Stimulated activated CD8-positive, alpha-beta memory T cell treated with anti-CD3 and anti-CD28 coated beads, Interleukin-12 subunit alpha, Interleukin-12 subunit beta, amount 100 ng/mL, for 1 hour (primary cell): ENCODE results near the gene GOLGA2.
"Not testable (repeated sequence)": the region's sequence is repeated elsewhere in the genome, so short reads cannot be mapped to it uniquely, and the experiment has no call there.

Source experiments
- DNase-seq: peaks from one replicate; pipeline ENCODE4 v3.0.0-alpha.2; 2020; ENCODE audit warnings: low read depth

Gene GOLGA2

DNA sequence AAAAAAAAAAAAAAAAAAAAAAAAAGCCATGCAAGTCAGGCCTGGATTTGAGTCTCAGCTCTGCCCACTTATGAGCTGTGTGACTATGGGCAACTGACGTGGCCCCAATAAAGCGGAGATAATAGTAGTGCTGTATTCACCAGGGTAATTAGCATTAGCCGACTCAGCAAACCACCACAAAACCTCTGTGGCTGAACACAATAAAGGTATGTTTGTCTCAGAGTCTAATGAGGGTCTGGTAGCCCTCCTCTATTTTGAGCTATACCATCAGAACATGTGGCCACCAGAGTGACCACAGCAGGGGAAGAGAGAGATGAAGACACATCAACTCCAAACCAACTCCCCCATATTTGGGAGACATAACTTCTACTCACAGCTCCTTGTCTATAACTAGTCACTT is 16.2 kb upstream of the GOLGA2 start:
- no peak for DNase-seq

DNA sequence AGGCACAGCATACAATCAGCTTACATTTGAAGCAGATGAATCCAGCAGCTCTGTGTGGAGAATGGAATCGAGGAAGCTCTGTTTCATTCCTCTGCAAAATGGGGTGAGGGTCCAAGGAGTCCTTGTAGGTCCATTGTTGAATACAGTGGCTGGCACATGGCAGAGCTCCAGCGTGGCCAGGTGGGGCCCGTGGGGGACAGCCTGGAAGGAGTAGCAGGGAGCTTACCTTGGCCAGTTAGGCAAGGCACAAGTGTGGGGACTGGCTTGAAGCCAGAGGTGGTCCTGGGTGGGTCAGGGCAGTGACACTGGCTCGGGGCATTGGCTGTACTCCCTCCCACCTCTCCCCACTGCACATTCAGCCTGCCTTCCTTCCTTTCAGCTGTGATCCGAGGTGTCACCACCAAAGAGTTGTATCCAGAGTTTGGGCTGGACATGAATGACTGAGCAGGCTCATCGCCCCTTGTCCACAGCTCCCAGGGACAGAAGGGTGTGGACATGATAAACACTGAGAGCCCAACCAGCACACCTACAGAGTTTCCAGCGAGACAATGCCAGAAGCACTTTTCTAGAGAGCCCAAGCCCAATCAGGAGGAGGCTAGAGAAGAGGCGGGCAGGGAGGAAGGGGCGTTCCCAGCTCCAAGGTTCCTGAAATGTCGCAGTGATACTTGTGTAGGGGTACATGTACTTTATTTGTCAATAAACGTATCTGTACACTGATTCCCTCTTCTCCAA is 12.6 kb upstream of the GOLGA2 start:
- no peak for DNase-seq

DNA sequence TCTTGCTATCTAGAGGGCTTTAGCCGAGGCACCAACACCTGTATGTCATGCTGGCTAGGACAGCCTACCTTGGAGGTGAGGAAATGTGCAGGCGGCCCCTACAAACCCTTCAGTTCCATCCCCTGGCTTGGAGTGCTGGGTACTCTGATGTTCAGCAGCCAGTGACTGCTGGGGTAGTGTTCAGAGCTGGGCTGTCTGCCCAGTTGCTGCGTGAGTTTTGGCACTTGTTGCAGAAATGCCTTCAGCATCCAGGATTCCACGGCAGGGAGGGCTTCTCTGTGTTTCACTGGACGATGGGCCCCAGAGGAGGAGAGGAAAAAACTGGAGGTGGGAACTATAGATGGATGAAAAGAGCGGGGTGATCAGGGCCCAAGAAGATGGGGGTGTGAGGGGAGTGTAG is 10.6 kb upstream of the GOLGA2 start:
- no peak for DNase-seq

DNA sequence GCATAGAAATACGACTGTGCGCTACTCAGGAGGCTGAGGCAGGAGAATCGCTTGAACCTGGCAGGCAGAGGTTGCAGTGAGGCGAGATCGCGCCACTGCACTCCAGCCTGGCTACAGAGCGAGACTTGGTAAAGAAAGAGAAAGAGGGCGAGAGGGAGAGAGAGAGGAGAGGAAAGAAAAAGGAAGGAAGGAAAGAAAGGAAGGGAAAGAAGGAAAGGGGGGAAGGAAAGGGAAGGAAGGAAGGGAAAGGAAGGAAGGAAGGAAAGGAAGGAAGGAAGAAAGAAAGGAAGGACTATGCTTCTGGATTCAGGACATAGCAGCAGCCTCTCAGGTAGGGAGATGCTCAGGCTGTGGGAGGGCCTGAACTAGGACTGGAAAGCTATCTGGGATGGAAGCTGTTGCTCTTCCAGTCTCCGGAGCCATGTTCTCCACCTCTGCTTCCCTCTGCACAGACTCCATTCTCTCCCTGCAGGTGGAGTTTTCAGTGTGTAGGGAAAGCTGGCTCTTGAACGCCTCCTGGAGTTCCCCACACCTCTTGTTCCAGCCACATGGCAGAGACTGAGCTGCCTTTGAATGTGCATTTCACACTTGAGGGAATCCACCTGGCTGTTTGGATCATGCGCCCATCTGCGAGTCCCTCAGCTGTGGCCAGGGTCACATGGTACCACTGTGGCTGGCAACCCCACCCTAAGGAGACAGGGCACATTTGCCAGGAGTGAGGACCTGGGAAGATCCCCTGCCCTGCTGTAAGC is 9.4 kb upstream of the GOLGA2 start:
- no peak for DNase-seq

DNA sequence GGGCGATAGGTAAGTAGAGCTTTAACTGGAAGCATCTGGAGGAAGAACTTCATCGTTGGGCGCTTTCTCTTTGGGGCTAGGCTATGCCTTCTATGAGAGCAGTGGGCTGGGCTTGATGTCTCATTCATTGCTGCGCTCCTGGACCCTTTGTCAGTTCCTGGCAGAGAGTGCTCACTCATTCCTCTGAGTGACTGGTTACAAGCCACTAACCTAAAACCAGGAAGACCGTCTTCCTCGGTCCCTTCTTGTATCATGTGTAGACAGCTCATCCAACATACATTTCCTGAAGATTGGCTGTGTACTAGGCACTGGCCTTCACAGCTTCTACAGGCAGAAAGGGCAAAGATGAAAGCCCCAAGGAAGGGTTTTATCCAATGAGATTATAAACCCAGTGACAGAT is 6.7 kb upstream of the GOLGA2 start:
- DNase-seq: no peak

DNA sequence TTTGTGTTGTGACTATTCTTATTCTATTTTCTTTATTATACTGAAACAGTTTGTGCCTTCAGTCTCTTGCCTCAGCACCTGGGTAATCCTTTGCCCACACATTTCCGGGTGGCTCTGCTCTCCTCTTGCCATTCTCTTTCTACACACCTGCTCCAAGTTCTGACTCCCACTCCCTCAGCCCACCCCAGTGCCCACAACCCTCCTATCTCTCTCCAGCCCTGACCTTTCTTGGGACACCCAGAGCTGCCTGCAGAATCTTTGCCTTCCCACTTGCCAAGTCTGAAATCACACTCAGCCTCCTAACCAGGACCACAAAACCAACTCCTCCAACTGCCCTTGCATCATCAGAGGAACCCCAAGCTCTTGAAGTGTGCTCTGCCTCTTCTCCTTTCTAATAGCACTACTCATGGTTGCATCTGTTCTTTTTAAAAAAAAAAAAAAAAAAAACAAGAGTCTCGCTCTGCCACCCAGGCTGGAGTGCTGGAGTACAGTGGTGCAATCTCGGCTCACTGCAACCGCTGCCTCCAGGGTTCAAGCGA is 4.3 kb upstream of the GOLGA2 start:
- no peak for DNase-seq

DNA sequence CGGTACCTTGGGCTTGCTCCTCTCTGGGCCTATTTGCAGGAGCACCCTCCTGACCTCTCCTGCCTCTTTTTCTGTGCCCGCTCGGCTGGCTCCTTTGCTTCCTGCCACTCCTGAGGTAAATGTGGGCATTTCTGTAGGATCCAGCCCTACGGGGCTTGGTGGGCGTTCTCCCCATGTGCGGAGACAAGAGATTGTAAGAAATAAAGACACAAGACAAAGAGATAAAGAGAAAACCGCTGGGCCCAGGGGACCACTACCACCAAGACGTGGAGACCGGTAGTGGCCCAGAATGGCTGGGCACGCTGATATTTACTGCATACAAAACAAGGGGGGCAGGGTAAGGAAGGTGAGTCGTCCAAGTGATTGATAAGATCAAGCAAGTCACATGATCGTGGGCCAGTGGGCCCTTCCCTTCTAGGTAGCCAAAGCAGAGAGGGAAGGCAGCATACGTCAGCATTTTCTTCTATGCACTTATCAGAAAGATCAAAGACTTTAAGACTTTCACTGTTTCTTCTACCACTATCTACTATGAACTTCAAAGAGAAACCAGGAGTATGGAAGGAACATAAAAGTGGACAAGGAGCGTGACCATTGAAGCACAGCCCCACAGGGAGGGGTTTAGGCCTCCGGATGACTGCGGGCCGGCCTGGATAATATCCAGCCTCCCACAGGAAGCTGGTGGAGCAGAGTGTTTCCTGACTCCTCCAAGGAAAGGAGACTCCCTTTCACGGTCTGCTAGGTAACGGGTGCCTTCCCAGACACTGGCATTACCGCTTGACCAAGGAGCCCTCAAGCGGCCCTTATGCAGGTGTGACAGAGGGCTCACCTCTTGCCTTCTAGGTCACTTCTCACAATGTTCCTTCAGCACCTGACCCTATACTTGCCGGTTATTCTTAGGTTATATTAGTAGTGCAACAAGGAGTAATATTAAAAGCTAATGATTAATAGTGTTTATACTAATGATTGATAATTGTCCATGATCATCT is 3.6 kb upstream of the GOLGA2 start:
- DNase-seq: not testable (repeated sequence)

DNA sequence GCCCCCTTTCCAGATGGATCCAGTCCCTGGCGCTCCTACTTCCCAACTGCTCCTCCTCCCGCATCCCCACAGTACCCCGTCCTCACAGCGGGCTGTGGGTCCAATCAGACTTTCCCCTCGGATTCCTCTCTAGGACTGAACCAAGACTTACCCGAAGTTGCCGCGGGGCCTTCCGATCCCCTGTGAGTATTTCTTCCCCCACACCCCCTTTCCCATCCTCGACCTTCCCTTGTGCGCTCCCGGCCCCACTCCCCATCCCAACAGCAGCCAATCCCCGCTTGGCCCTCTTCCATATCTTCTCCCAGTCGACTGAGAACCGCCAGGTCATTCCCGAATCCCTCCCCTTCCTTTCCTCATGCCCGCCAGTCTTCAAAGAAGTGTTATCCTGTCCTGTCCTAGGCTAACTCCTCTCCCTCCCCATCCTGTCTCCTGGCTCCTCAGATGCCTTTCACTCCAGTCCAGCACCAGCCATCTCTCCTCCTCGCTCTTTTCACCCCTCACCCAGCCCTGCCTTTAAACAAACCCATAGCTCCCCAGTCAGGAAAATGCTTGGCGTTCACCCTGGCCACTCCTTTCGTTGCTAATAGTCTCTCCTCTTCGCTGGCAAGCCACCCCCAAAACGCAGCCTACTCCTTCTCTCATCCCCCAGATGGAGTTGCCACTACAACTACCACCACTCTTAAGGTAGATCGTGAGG is 915 bp upstream of the GOLGA2 start:
- DNase-seq: no peak

DNA sequence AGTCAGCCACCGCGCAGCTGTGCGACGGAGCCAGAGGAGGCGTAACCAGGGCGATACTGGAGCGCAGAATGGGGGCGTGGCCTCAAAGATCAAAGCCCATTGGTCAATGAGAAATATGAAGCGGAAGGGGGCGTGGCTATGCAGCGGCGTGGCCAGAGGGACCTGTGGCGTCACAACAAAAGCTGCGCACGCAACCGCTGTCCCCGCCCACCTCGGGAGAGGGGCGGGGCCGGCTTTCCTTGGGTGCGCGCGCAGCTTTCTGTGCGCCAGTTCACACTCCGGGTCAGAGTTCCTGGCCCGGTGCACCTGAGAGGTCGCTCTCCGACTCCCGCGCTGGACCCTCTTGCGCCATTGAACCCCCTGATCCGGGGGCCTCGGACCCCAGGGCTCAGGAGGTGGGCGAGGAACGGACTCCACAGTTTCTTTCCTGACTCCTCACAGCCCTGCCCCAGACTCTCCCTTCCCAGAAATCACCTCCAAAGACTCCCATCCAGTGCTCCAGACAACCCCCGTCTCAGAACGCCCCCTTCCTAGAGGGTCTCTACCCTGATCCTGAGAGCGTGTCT is 284 bp upstream of the GOLGA2 start, which contains the start of gene SWI5:
TSS of gene SWI5 (plus strand) at position 269 of the 566 bp plus-strand sequence.
- DNase-seq: peak; percentile 100

DNA sequence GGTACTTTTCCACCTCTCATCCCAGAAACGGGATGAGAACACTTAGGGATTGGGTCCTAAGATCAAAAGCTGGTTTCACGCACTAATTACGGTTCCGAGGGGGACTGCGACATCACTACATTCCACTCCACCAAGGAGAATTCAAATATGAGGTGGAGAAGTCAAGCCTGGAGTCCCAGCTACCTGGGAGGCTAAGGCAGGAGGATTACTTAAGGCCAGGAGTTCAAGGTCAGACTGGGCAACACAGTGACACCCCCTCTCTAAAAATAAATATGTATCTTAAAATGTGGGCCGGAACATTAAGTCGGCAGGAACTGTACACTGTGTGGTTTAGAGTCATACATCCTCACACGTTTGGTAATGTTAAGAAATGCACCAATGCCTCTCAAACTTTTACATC is 1.6 kb downstream of the GOLGA2 start:
- DNase-seq: no peak

DNA sequence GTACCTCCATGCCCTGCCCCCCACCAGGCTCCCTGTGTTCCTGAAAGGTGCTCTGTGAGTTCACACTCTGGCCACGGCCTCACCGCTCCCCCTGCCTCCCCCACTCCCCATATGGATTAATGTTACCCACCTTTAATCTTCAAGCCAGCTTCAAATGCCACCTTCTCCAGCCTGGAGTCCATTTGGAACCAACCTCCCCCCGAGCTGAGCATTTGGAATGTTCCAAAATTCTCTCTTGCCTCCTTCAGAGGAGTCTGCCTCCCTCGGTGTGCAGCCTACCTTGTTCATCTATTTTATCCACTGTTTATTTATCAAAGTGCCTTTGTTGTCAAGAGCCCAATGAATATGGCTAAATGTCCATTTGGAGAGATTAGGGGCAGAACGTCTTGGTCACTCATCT is 4.3 kb downstream of the GOLGA2 start:
- no peak for DNase-seq

DNA sequence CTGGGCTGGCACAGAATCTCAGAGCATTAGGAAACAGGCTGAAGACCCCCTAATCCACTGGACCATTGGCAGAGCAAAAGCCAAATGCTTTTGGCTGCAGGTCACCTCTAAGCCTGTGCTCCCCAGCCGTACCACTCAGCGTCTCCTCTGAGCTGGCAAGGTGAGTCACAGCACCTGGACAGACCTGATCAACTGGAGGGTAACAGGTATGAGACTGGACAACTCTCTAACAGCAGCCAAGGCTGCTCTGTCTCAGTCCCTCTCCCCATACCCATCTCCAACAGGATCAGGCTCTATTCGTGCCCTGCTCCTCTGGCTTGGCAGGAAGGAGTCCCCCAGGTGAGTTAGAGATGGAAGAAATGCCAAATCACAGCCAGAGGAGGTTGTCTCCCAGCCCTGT is 4.7 kb downstream of the GOLGA2 start:
- DNase-seq: no peak

DNA sequence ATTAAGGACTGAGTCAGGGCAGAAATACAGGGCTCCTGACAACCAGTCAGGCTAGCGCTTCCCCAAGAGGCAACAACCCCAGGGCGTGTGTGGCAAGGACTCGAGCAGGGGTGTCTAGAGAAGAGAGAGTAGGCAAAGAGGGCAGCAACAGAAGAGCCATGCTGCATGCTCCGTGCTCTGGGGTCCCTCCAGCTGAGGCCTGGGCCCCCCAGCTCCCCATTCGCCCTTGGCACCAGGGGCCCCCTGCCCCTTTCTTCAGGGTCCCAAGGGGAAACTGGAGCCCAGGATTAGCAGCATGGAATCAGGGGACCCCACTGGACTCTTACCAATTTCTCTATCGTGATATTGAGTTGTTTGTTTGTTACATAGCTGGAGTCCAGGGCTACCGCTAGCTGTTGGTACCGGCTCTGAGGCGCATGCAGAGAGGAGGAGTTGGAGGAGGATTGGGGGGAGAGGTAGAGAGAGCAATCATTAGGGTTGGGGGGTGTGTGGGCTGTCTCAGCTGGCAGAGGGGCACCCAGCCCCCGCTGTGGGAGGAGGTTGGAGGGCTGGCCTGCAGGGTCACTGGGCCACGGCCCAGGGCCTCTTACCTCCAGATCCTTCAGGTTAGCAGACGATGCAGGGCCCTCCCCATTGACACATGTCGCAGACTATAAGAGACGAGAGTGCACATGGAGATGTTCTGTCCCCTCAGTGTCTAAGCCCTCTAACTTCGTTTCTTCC is 8.8 kb downstream of the GOLGA2 start:
- DNase-seq: no peak

DNA sequence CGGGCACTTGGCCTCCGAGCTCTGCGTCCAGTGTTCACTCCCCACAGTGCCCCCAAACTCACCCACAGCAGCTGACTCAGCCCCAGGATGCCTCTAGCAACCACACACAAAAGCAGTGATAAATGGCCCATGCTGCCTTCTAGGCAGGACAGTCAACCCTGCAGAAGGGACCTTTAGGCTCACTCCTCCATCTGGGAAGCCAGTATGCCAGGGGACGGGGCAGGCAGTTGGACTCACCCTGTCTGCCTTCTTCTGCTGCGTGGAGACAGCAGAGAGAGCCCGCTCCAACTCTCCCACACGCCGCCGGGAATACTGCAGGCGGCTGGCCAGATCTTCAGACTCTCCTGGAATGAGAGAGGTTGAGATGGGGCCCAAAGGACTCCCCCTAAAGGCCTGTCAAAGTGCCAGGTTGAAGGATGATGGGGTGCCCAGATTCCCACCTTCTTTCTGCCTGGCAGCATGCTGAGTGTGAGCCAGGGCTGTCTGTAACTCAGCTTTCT is 10.4 kb downstream of the GOLGA2 start:
- DNase-seq: no peak

DNA sequence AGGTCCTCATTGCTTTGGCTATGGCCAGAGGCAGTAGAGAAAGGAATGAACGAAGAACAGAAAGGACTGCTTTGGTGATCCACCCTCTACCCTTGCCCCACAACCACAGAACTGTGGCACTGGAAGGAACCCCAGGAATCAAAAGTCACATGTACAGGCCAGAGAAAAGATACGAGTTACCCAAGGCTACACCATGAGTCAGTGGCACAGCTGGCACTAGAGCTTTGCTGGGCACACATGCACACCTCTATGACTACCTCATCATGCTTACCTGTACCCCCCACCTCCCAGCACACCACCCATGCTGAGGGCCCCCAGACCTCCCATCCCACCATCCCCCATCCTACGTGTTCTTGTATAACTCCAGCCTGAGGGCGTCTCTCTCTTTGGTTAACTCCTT is 13.1 kb downstream of the GOLGA2 start:
- DNase-seq: no peak

DNA sequence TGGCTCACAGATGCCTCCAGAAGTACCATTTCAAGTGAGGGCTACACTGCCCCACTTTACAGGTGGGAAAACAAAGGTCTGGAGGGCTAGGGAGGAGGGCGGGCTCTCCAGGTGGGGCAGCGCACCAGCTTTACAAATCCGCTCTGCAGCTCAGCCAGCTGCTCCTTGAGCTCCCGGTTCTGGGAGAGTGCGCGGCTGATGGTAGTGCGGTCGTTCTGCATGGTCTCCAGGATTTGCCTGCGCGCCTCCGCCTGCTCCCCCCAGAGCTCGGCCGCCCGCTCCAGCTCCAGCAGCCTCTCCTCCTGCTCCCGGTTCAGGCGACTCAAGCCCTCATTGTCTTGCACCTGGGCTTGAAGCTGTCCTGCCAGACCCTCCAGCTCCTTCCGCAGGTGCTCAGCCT is 15.5 kb downstream of the GOLGA2 start:
- DNase-seq: no peak

DNA sequence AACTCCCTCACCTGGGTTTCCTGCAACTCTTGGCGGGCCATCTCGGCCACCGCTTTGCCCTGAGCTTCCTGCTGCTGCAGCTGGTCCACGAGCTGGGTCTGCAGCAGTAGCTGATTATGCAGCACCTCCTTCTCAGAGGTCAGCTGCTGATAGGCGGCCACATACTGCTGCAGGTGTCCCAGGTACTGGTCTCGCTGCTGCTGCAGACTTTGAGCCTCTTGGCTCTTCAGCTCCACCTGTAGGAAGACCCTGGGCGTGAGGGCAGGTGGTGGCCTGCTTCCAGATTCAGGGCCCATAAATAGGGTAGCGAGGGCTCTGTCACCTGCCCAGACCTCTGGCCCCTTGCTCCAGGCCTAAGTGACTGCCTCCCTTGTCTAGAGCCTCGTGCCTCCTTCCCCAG is 16.7 kb downstream of the GOLGA2 start:
- DNase-seq: no peak

DNA sequence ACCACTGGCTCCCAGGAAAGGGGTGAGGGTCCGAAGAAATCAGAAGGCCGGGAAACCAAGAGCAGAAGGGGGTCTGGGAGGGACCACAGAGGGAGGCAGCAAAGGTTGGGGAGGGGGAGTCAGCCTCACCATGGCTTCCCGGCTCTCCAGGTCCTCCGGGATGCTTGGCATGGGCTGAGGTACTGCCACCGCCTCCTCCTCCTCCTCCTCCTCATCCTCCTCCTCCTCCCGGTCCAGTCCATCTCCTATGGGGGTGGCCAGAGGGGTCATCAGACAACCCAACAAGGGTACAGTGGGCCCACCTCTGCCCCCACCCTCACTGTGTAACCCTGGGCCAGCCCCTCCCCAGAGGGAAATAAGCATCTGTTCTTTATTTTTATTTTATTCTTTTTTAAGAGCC is 17.5 kb downstream of the GOLGA2 start:
- no peak for DNase-seq

DNA sequence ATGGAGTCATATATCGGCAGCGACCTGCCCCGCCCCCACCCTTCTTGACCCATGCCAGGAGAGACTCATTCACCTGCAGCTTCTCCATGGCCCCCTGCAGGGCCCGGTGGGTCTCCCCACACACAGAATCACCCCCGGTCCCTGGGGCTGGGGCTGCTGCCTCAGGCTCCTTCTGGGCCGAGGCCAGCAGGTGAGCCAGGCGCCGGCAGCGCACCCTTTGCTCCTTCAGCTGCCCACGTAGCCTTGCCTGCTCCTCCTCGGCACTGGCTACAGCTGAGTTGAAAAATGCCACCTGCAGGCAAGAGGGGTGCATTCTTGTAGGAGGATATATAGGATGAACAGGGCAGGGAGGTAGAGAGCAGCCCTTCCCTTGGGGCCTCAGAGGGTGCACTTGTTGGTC is 17.9 kb downstream of the GOLGA2 start:
- no peak for DNase-seq

DNA sequence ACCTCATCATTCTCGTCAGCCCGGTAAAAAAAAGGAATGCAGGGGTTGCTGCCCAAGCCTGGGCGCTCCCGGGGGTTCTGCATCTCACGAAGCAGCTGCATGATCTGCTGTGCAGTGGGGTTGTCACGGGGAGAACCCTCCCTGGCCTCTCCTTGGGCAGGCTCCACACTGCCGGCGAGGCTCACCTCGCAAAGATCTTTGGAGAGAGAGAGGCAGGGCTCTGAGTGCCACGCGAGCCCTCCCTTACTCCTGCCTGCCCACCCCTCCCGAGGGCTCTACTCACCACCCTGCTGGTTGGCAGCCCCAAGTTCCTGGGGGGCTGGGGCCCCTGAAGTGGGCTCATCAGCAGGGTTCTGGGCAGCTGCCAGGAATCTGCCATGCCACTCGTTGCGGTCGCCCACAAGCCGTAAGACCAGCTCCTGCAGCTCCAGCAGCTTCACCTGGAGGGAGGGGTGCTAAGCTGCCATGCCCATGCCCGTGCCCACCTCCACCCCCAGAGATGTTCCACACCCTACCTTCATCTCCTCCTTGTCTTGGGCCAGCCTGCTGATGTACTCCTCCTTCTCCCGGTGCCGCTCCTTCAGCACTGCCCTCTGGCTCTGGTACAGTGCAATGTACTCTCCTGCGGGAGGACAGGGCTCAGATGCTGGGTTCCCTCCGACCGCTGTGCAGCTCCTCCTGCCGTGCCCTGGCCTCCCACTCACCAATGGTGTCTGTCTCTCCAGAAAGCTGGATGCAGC is 18.6 kb downstream of the GOLGA2 start:
- no peak for DNase-seq
